22Rv1 (cell line): ENCODE data around the gene FAM81A.

Source experiments
- CTCF ChIP-seq: fragments of 450-650 bp; IDR thresholded peaks from 2 replicates; pipeline ENCODE4 v1.5.1; 2017; ENCODE audit warnings: mild to moderate bottlenecking
- ZFX ChIP-seq: fragments of 450-650 bp; IDR thresholded peaks from 2 replicates; pipeline ENCODE4 v1.6.1; 2017; ENCODE audit warnings: antibody characterized with exemption, borderline replicate concordance

- no peak for TF ChIP-seq CTCF
- no peak for TF ChIP-seq ZFX
Observed at GRCh38 chr15:59413577-59413976, 24.4 kb upstream of the FAM81A start.
